HG02759 (cell line): ENCODE results near the gene BPIFB4.

Experiments
- ATAC-seq: cut with Tn5 transposase; IDR thresholded peaks from one replicate; pipeline ENCODE4 v1.9.1; 2021; ENCODE audit warnings: mild to moderate bottlenecking, moderate library complexity; ENCODE audit not compliant: unreplicated experiment

The BPIFB4 gene

DNA sequence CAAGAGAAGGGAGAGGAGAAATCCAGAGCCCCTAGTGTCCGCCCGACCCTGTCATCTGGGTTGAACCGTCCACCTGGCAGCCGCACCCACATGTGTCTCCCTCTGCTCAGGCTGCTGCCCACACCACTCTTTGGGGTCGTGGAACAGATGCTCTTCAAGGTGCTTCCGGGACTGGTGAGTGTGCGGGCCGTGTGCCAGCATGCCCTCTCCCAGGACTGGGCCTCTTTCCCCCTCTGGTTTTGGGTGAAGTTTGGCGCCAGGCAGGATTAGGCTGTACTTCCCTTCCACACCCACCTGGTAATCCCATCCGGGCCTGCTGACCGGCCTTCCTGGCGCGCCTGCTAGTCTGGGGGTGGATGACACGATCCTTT, 17.8 kb upstream of the BPIFB4 start:
- ATAC-seq, result no peak

DNA sequence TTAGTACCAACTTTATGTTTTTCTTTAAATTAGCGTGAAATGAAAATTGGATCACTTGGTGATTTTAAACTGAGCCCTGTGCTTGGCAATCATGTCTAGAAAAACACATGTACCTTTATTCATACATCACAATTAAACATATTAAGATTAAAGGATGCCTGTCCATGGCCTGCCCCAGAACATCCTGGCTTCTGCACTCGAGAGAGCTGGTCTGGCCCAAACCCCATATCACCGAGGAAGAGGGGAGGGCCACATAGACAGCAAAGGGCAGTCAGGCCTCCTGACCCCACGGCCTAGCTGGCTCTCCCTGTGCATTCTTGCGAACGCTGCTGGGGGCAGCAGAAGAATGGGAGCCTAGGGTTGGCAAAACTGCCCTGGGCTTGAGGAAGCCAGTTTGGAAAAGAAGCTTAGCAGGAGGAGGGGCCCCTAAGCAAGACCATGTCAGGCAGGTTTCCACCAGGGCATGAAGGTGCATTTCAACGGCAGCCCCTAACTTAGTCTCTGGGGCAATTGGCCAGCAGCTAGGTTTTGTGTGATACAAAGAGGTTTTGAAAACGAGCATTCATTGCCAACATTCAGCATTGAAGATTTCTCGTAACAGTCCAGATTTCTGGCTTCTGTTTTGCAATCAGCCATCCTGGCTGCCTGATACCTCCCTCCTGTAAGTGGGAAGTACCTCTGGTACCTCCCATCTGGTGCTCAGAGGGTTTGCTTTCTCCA, 17.2 kb upstream of the BPIFB4 start:
- ATAC-seq, result no peak

DNA sequence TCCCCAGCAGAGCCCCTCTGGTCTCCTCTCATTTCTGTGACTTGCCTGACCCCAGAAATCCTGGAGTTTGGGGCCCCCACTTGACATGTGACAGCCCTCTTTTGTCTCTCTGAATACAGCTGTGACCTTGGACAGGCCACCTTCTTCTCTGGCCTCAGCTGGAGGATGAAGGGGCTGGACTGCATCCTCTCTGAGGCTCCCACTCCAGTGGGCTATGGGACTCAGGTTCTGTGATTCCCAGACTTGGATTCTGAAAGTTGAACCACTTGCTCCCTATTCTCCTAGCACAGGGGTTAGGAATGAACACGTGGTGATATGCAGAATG, 16.7 kb upstream of the BPIFB4 start:
- no peak for ATAC-seq

DNA sequence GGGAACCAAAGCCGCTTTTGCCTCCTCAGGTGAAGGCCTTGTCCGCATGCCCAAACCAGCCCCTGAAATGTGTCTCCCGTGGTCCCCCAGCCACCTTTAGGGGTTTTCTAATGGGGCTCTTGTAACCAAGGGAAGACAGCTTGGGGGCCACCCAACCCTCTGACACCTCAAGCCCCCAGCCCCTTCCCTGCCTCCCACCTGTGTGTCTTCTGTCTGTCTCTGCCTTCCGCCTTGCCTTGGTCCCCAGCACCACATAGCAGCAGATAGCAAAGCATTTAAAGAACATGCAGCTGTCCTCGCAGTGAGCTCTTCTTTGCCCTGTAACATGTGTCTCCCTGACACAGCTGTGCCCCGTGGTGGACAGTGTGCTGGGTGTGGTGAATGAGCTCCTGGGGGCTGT, 16.2 kb upstream of the BPIFB4 start:
- ATAC-seq, result no peak

DNA sequence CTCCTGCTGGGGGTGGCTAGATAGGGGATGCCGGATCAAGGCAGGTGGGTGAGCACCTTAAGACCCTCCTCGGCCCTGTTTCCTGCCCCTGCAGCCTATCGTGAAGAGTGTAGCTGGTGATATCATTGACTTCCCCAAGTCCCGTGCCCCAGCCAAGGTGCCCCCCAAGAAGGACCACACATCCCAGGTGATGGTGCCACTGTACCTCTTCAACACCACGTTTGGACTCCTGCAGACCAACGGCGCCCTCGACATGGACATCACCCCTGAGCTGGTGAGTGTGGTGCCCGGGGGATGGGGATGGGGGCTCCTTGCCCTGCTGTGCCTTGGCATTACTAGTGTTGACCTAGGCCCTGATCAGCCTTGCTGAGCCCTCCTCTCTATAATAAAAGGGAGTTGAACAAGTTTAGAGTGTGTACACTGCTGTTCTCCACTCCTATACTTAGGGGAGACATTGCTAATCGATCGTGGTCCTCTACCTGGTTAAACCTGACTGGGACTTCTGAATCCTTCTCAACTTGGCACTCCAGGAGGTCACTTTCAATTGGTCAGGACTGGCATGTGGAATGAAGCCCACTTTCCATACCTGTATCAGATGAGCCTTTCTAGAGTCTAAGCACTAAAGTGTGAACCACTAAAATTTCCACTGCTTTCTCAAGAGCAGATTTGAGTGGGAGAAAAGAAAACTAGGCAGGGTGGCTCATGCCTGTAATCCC, 14.7 kb upstream of the BPIFB4 start:
- ATAC-seq, result no peak

DNA sequence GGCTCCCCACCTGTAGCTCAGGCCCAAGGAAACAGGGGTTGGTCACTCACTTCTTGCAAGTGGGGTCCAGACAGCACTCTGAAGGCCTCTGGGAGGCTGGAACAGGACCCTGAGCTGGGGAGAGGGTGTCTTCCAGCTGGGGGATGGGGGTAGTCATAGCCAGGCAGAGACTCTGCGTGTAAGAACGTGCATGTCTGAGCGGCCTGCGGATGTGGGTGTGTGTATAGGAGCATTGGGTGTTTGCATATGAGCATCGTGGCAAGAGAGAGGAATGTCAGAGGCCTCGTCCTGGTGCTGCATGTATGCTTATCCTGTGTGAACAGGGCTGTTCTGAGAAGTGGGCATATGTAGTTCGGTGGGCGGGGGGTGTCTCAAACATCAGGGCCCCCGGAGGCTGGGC, 13.7 kb upstream of the BPIFB4 start:
- ATAC-seq, result no peak

DNA sequence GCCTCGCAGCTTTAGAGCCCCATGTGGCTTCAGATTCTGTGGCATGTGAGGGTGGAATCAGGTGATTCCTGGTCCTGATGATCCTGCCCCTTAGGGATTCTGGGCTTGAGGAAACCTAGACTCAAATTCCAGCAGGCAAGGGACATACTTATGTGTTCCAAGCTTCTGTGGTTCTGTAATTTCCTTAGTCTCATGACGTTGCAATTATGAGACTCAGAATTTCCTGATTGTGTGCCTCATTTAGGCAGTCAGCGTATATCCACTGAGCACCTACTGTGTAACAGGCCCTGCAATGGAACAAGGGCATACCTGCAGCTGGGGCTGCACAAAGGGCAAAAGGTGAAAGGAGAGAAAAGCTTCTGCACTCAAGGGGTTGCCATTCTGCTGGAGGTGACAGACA, 11.6 kb upstream of the BPIFB4 start:
- no peak for ATAC-seq

DNA sequence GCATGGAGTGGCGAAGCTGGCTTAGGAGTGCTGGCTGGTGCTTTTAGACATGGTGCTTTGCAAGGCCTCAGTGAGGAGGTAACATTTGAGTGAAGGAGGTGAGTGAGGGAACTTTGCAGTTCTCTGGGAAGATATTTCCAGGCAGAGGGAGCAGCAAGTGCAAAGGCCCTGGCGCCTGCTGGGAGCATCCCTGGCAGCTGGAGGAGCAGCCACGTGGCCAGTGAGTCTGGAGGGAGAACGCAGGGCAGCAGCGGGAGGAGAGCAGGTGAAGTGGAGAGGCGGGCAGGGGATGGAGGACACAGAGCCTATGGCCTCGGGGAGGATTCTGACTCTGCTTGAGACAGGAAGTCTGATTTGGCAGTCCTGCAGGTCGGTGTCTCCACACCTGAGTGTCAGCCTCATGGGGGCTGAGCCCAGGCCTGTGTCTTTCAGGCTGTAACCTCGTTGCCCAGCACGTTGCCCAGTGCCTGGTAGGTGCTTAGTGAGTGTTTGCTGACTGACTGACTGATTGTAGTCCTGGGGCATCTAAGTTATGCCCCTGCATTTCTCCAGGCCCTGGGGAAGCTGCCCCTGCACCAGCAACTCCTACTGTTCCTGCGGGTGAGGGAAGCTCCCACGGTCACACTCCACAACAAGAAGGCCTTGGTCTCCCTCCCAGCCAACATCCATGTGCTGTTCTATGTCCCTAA, 11.0 kb upstream of the BPIFB4 start:
- ATAC-seq, result no peak

DNA sequence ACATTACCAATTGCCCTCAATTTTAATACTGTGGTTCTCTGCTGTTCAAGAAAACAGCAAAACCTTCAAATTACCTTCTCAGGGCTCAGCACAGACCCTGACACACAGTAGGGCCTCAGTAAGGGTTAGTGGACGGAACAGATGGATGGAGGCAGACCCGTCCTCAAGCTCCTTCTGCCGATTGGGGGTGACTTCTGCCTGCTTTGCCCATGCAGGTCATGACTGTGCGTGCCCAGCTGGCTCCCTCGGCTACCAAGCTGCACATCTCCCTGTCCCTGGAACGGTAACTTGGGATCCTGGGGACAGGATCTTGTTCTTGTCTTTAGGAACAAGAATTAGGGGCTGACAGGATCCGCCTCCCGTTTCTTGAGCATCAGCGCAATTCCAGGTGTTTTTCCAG, 9.8 kb upstream of the BPIFB4 start:
- no peak for ATAC-seq

DNA sequence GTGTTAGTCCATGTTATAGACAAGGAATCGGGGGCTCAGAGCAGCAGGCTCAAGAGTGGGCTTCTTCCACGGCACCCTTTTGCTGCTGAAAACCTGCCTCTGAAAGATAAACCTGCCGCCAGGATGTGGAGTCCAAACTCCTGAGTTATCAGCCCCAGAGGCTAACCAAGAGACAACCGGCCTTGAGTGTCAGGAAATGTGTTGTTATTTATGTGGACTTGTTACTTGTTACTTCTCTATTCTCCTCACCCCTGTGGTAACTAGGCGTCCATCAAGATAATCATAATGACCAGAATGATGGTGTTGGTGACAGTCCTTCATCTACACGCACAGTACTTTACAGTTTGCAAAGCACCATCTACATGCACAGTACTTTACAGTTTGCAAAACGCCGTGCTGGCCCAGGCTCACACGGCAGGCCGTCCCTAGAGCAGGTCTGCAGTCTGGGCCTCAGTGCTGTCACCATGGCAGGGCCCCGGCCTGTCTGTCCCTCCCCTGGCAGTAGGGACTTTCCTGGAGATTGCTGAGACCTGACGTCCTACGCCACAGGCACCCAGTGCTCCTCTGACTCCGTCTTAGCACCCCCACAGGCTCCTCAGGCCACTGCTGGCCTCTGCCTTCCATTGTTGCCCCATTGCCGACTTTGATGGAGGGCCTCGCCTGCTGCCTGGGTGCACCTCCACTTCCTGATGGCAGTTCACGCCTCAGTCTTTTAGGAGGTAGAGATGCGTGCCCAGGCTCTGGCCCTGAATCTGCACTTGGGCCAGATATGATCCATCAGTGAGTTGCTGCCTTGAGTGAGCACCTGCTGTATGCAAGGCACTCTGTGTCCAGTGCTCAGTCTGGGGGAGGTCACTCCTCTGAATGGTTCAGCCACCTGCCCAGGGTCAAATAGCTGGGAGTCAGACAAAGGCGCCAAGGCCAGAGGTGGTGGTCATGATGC, 9.1 kb upstream of the BPIFB4 start:
- ATAC-seq, result no peak

DNA sequence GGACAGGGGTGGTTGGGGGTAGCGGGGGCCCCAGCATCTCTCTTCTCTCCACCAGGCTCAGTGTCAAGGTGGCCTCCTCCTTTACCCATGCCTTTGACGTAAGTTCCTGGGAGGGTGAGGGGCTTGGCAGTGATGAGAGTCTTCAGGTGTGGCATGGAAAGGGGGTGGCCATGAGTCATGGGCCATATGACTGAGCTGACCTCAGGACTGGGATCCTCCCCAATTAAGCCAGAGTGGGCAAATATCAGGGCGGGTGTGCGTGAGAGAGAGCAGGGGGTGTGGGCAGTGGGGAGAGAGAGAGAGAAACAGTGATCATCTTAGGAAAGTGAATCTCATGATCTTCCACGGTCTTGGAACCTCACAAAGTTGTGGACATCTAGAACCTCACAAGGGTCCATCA, 8.2 kb upstream of the BPIFB4 start:
- ATAC-seq, result no peak

DNA sequence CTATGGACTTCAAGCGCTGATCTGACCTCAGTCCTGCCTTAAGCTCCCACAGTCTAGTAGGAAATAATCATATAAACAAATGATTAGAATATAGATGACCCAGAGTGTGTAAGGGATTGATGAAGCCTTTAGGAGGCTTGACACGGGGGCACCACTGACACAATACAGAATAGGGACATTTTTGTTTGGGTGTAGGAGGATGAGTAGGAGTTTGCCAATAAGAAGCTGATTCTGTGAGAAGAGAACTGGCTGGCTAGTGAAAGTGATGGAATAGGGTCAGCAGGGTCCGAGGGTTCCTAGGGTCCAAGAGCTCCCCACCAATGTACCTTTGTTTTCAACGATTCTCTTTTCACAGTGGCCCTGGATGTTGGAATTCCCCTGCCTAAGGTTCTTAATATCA, 7.1 kb upstream of the BPIFB4 start:
- ATAC-seq, result no peak

DNA sequence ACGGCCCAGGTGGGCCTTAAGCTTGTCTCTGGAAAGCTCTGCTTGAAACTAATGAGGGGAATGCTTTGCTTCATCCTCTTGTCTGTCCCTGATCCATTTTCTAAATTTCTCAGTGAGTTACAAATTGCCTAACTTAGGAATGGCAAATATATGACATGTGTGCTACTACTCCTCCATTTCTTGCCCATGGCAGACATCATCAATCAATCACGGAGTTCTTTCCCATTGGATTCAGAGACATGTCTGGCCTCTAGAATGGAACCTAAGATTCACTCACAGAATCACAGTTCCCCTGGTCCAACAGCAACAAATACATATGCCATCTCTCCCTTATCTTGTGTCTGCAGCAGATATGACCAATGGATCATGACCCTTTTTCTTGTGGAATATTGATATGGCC, 6.6 kb upstream of the BPIFB4 start:
- ATAC-seq, result no peak

DNA sequence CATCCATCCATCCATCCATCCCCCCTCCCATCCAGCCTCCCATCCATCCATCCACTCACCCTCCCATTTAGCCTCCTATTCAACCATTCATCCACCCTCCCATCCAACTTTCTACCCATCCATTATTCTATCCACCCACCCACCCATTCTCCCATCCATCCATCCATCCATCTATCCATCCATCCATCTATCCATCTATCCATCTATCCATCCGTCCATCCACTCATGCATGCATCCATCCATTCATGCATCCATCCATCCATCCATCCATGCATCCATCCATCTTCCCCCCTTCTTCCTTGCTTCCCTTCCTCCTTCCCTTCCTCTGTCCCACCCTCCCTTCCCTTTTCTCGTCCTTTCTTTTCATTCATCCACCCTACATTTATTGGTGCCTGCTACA, 4.8 kb upstream of the BPIFB4 start:
- ATAC-seq, result no peak

DNA sequence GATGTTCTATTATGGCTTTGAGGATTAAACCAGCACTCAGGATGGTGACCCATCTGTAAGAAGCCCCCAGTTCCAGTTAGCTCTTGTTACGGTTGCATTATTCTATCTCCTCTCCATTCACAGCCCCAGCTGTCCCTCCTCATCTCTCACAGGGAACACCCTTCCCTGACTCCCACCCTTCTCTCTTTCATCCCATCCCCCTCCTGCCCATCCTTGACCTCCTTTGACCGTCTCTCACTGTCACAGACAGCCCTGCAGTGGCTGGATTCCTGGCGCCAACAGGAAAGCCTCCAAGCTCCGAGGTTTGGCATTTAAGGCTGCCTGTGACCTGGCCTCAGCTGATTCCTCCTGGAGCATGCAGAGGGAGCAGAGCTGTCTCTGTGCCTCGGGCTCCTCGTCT, 4.2 kb upstream of the BPIFB4 start:
- no peak for ATAC-seq

DNA sequence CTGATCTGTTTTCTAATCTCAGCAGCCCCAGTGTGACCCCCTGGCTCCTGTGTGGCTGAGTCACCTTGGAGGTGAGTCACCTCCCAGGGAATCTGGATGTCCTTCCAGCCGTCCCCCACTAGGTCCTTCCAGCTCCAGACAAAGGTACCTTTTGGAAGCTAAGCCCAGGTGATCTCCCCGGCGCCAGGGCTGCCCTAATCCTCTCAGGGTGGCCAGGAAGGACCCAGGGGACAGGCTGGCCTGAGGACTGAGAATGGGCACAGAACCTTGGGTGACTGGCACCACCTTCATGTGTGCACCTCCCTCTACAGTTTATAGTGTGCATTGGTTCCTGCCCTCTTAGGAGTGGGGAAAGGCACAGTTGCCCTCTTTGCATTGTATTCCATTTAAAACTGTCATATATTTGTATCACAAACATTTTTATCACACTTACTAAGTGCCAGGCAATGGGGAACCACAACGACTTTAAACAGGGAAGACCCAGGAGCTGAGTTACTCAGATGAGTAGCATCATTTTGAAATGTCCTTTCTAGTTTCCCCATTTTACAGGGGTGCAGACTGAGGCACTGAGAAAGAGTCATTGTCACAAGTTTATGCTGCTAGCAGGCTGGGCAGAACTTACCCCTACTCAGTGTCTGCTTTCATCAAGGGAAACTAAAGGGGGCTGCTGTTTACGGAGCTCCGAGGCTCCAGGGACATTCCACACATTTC, 2.6 kb upstream of the BPIFB4 start:
- no peak for ATAC-seq

DNA sequence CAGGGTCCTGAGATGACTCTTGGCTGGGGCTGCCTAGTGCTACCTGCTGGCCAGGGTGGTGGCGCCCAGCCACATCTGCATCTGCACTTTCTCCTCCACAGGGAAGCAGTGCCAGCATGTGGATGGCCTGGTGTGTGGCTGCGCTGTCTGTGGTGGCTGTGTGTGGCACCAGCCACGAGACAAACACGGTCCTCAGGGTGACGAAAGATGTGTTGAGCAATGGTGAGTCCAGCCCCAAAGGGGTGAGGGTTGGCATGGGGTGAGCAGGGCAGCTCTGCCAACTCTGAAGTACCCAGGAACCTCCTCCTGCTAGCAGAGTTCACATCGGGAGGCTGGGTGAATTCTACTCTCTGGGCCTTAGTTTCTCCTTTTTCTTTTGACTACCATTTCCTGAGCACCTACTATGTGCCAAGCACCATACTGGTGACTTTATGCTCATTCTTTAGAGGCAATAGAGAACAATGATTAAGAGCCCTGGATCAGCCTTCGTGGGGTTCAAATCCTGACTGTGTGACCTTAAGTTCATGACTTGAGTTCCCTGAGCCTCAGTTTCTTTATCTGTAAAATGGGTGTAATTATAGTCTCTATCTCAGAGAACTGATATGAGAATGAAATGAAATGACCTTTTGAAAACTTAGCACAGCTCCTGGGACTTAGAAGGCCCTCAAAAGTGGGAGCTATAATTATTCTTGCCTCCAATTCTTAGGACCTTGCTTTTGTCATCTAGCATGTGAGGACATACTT, 2.1 kb downstream of the BPIFB4 start:
- no peak for ATAC-seq

DNA sequence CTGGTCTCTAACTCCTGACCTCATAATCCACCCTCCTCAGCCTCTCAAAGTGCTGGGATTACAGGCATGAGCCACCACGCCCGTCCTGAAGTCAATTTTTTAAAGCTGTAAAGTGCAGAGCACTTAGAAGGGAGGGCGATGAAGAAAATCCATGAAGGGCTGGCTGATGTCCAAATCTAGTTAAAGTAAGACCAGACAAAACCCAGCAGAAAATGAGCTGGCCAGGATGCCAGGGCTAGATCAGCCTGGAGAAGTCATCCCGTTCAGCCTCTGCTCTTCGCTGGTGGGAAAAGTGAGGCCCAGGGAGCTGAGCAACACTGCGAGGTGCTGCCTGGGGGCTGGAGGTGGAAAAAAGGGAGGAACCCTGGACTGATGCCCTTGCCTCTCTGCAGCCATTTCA, 3.1 kb downstream of the BPIFB4 start:
- ATAC-seq, result no peak

DNA sequence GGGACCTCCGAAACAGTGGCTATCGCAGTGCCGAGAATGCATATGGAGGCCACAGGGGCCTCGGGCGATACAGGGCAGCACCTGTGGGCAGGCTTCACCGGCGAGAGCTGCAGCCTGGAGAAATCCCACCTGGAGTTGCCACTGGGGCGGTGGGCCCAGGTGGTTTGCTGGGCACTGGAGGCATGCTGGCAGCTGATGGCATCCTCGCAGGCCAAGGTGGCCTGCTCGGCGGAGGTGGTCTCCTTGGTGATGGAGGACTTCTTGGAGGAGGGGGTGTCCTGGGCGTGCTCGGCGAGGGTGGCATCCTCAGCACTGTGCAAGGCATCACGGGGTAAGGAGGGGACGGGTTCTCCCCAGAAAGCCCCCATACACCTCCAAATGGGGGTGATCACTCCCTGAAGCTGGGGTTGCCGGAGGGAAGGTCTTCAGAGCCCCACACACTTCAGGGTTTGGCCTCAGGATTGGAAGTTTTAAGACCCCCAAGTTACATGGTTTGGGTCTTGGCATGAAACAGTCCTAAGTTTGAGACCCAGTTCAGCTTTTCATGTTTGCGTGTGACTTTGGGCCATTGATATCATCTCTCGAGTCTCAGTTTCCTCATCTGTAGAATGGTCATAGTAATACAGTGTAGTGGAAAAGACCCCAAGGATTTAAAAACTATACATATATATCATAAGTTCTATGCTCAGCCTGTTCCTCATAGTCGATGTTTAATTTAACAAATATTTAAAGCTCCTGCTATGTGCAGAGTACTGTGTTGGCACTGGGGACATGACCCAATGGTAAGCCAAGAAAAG, 4.3 kb downstream of the BPIFB4 start:
- ATAC-seq, result no peak
